Measurements from ENCODE around the gene ACTR2.

The ACTR2 gene

DNA sequence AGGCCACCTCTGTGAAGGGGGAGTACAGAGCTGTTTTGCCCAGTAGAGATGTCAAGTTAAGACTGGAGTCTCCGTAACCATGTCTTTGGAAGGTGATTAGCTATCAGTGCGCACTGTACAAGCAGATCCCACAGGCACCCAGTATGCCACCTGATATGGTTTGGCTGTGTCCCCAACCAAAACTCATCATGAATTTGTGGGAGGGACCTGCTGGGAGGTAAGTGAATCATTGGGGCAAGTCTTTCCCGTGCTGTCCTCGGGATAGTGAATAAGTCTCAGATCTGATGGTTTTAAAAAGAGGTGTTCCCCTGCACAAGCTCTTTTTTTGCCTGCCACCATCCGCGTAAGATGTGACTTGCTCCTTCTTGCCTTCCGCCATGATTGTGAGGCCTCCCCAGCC lies 90.2 kb downstream of the ACTR2 start:
- Histone ChIP-seq H3K4me1 (peaks cover 6 to 15% (median 10%) of the 10 kb centered on the region in 10 experiments; a peak in 19 of 20 replicates), H3K27me3 (no peaks in the 10 kb centered on the region), H3K27ac (no peak overlapping the region), H3K36me3 (peaks cover 50 to 86% (median 71%) of the 10 kb centered on the region in 11 experiments), H4K20me1 (peaks cover 0 to 29% (median 11%) of the 10 kb centered on the region in 11 experiments; a peak in 15 of 22 replicates), H3K4me2 (no peak overlapping the region), H3K9ac (no peak overlapping the region), H3K9me3 (replicated peaks in 1 of 11) (peaks cover 0 to 14% (median 6%) of the 10 kb centered on the region in 11 experiments; a peak in 8 of 22 replicates), H3K4me3 (no peak overlapping the region)
- no peak for TF ChIP-seq Cebpa-rat (IDR thresholded peaks at IDR 0.05)

DNA sequence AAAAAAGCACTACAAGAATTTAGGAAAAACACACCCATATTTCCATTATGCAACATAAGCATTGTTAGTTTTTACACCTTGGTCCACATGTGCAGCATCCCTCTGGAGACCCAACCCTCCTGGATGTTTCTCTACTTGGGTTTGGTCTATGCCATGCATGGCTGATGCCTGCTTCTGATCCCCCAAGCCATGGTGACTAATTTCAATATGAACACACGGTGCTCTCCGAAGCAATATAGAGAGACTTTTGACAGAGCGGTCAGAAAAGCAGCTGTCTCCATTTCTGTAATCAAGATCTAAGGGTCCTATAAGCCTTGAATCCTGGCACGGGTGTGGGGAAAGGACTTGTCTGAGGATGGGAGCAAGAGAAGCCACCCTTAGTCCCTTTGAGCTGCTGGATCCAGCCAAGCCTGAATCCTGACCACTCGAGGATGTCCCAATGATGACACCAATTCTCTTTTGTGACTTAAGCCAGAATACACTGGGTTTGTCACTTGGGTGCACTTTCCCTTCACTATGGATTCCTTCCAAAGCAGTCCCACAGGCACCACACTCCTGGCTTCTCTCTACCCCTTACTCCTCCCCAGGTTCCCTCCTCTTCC lies 91.5 kb downstream of the ACTR2 start:
- Histone ChIP-seq H3K27me3 (no peaks in the 10 kb centered on the region), H3K4me1 (peaks cover 0 to 18% (median 12%) of the 10 kb centered on the region in 10 experiments; a peak in 9 of 20 replicates), H3K27ac (no peak overlapping the region), H3K4me3 (no peak overlapping the region), H3K9me3 (replicated peaks in 1 of 11) (peaks cover 0 to 14% (median 0%) of the 10 kb centered on the region in 11 experiments; a peak in 2 of 22 replicates), H3K9ac (no peak overlapping the region), H3K36me3 (peaks cover 39 to 75% (median 62%) of the 10 kb centered on the region in 11 experiments), H4K20me1 (peaks cover 0 to 18% (median 6%) of the 10 kb centered on the region in 11 experiments; a peak in 9 of 22 replicates), H3K4me2 (no peak overlapping the region)
- no peak for TF ChIP-seq Cebpa-rat (IDR thresholded peaks at IDR 0.05)

DNA sequence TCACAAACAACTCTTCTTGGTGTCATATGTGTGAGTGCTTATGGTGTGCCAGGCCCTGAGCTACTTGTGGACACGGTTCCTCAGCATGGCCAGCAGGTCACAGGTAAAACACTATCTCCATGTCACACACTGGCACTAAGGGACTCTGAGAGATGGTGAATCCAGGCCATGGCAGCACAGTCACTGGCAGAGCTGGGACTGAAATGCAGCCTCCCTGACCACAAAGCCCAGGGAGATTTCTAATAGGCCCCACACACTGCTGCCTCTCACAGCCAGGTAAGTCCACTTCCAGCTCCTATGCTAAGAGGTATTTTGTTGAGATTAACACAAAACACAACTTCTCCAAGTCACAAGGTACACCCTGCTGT lies 92.0 kb downstream of the ACTR2 start:
- no peak for TF ChIP-seq Cebpa-rat (IDR thresholded peaks at IDR 0.05)
- H3K27ac ChIP-seq: no peak overlapping the region
- H3K27me3 ChIP-seq: no peaks in the 10 kb centered on the region
- peaks cover 0 to 14% (median 0%) of the 10 kb centered on the region in 11 experiments; a peak in 1 of 22 replicates for H3K9me3 ChIP-seq (replicated peaks in 1 of 11)
- H4K20me1 ChIP-seq: peaks cover 0 to 13% (median 4%) of the 10 kb centered on the region in 11 experiments; a peak in 9 of 22 replicates
- no peak overlapping the region for H3K4me2 ChIP-seq
- H3K36me3 ChIP-seq: peaks cover 34 to 75% (median 62%) of the 10 kb centered on the region in 11 experiments
- H3K9ac ChIP-seq: no peak overlapping the region
- H3K4me3 ChIP-seq: no peak overlapping the region
- peaks cover 0 to 19% (median 11%) of the 10 kb centered on the region in 10 experiments; a peak in 9 of 20 replicates for H3K4me1 ChIP-seq

DNA sequence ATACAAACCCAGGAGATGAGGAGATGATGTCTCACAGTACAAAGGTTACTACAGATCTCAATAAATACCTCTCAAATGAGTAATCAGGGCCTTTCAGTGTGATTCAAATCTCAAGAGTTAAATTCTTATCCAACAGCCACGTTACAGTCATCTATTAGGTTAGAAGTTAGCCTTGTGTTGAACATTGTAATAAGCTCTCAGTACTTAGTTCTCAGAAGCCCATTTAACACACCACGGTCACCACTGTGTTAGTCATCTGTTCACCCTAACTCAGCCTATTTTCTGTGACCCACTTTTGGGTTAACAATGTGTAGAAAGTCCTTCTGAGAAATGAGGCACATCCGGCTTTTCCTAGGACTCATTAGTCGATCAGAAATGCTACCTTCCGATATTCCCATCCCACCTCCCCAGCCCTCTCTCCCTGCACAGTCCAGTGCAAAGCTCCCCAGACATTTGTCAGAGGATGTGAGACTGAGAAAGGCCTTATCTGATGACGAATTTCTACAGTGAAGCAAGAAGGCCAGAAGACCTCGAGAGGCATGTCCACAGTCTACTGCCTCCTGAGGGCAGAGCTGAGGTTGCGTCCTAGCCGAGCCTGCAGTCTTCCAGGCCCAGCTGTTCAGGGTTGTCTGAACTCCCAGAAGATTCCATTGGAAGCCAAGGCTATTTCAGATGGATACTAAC lies 92.6 kb downstream of the ACTR2 start:
- H3K4me3 ChIP-seq: no peak overlapping the region
- no peak overlapping the region for H3K9ac ChIP-seq
- H3K27me3 ChIP-seq: no peaks in the 10 kb centered on the region
- no peak overlapping the region for H3K27ac ChIP-seq
- H3K4me1 ChIP-seq: peaks cover 0 to 19% (median 11%) of the 10 kb centered on the region in 10 experiments; a peak in 9 of 20 replicates
- H3K9me3 ChIP-seq (replicated peaks in 1 of 11): peaks cover 0 to 14% (median 0%) of the 10 kb centered on the region in 11 experiments; a peak in 1 of 22 replicates
- H3K36me3 ChIP-seq: peaks cover 29 to 75% (median 56%) of the 10 kb centered on the region in 11 experiments
- peaks cover 0 to 8% (median under 1%) of the 10 kb centered on the region in 11 experiments; a peak in 6 of 22 replicates for H4K20me1 ChIP-seq
- TF ChIP-seq Cebpa-rat (IDR thresholded peaks at IDR 0.05): no peak
- no peak overlapping the region for H3K4me2 ChIP-seq
